SK-N-SH (cell line): ENCODE measurements around the gene FRAT2. TPM values are rescaled to one million over a fixed set of nuclear protein-coding genes. Genes with fewer than 3 reads are reported as not detected.

Experiments used
- CTCF ChIA-PET: fragments of 300-600, 350-600 bp; formaldehyde crosslinking; extraction: SDS; loops from one replicate; lab custom pipeline; 2021; lab: Yijun Ruan, JAX
- POLR2A ChIA-PET: fragments of 350-600 bp; sonication (Branson Sonifier 250); formaldehyde crosslinking; extraction: SDS; loops from one replicate; lab custom pipeline; 2020; ENCODE audit warnings: antibody characterized with exemption, inconsistent platforms; lab: Yijun Ruan, JAX
- DNase-seq: peaks from one replicate; pipeline ENCODE4 v3.0.0; 2012
- H2AFZ ChIP-seq: fragments of 200-600 bp; sonication (generic); 2 replicates; pipeline ENCODE4 v1.8.1; 2016; ENCODE audit warnings: antibody characterized with exemption, mild to moderate bottlenecking, low read depth
- H3F3A ChIP-seq: fragments of 200-600 bp; sonication (generic); replicated peaks from 2 replicates; pipeline ENCODE3; 2016; ENCODE audit warnings: antibody characterized with exemption, mild to moderate bottlenecking; ENCODE audit not compliant: insufficient read depth
- H3K27ac ChIP-seq, 2 experiments: fragments of 200-500 bp in 1 of 2; fragments of 200-600 bp in 1 of 2; sonication (Bioruptor generic) in 1 of 2; sonication (generic), shearing (Covaris generic) in 1 of 2; 2 replicates each; pipeline versions ENCODE4 v1.5.1 to v1.6.1; 2014 to 2016; ENCODE audit warnings: low read depth in 2 of 2, inconsistent platforms in 1 of 2, low read length in 1 of 2, mild to moderate bottlenecking in 1 of 2, mixed read lengths in 1 of 2
- H3K27me3 ChIP-seq: fragments of 200-600 bp; sonication (generic), shearing (Covaris generic); 2 replicates; pipeline ENCODE4 v1.6.1; 2016; ENCODE audit warnings: mixed run types; ENCODE audit not compliant: insufficient read depth
- H3K36me3 ChIP-seq, 2 experiments: fragments of 200-500 bp in 1 of 2; fragments of 200-600 bp in 1 of 2; sonication (Bioruptor generic) in 1 of 2; sonication (generic) in 1 of 2; replicated peaks in 1 of 2; 2 replicates each; pipeline versions ENCODE3 to v1.5.1; 2014 to 2016; ENCODE audit warnings: low read length in 1 of 2, mild to moderate bottlenecking in 1 of 2; ENCODE audit not compliant: insufficient read depth in 2 of 2, control insufficient read depth in 1 of 2
- H3K4me1 ChIP-seq, 2 experiments: fragments of 200-500 bp in 1 of 2; fragments of 200-600 bp in 1 of 2; sonication (Bioruptor generic) in 1 of 2; sonication (generic), shearing (Covaris generic) in 1 of 2; 2 replicates each; pipeline versions ENCODE4 v1.5.1 to v1.6.1; 2014 to 2016; ENCODE audit warnings: low read depth in 1 of 2, low read length in 1 of 2, mixed run types in 1 of 2; ENCODE audit not compliant: insufficient read depth in 2 of 2, control insufficient read depth in 1 of 2
- H3K4me2 ChIP-seq: fragments of 200-600 bp; sonication (generic), shearing (Covaris generic); 2 replicates; pipeline ENCODE4 v1.6.1; 2017; ENCODE audit warnings: mixed run types
- H3K4me3 ChIP-seq, 2 experiments: fragments of 200-500 bp in 1 of 2; fragments of 200-600 bp in 1 of 2; sonication (Bioruptor generic) in 1 of 2; sonication (generic), shearing (Covaris generic) in 1 of 2; 2 replicates each; pipeline versions ENCODE4 v1.5.1 to v1.8.1; 2014 to 2016; ENCODE audit warnings: low read depth in 2 of 2, inconsistent platforms in 1 of 2, low read length in 1 of 2, mild to moderate bottlenecking in 1 of 2, mixed read lengths in 1 of 2, moderate library complexity in 1 of 2
- H3K79me2 ChIP-seq: fragments of 200-600 bp; sonication (generic); 2 replicates; pipeline ENCODE4 v1.8.1; 2017; ENCODE audit warnings: mild to moderate bottlenecking; ENCODE audit not compliant: insufficient read depth
- H3K9ac ChIP-seq: fragments of 200-600 bp; sonication (generic); 2 replicates; pipeline ENCODE4 v1.6.1; 2017; ENCODE audit warnings: mixed run types
- H3K9me2 ChIP-seq: fragments of 200-600 bp; sonication (generic); 2 replicates; pipeline ENCODE4 v1.6.1; 2017; ENCODE audit warnings: mixed run types
- H3K9me3 ChIP-seq: fragments of 200-600 bp; sonication (generic); 2 replicates; pipeline ENCODE4 v1.6.1; 2017; ENCODE audit warnings: mixed run types, mild to moderate bottlenecking, moderate library complexity
- H4K20me1 ChIP-seq: fragments of 200-600 bp; sonication (generic); 2 replicates; pipeline ENCODE4 v1.6.1; 2017; ENCODE audit warnings: mild to moderate bottlenecking, mixed run types; ENCODE audit not compliant: insufficient read depth
- ELF1 ChIP-seq: IDR thresholded peaks from 2 replicates; pipeline ENCODE4 v1.4.0; 2012
- EP300 ChIP-seq, 2 experiments: IDR thresholded peaks; 2 replicates each; pipeline versions ENCODE4 v1.4.0 to v1.6.1; 2012; ENCODE audit warnings: borderline replicate concordance in 1 of 2, low read depth in 1 of 2, low read length in 1 of 2
- FOSL2 ChIP-seq: IDR thresholded peaks from 2 replicates; pipeline ENCODE4 v1.4.0; 2012; ENCODE audit warnings: low read depth, mild to moderate bottlenecking, moderate library complexity, borderline replicate concordance
- FOXJ3 ChIP-seq: sonication (generic); formaldehyde crosslinking; IDR thresholded peaks from 2 replicates; pipeline ENCODE4 v1.5.1; 2020; ENCODE audit warnings: mild to moderate bottlenecking, missing genetic modification reagents
- FOXM1 ChIP-seq: IDR thresholded peaks from 2 replicates; pipeline ENCODE4 v1.4.0; 2012; ENCODE audit warnings: low read depth, mild to moderate bottlenecking
- GABPA ChIP-seq: IDR thresholded peaks from 2 replicates; pipeline ENCODE4 v1.4.0; 2012; ENCODE audit warnings: low read depth, mild to moderate bottlenecking
- IRF3 ChIP-seq: fragments of 150-350 bp; IDR thresholded peaks from 2 replicates; pipeline ENCODE4 v1.6.1; 2016; ENCODE audit warnings: mild to moderate bottlenecking, low read depth, low read length
- JUND ChIP-seq: IDR thresholded peaks from 2 replicates; pipeline ENCODE4 v1.4.0; 2012
- MEF2A ChIP-seq: IDR thresholded peaks from 2 replicates; pipeline ENCODE4 v1.4.0; 2012; ENCODE audit warnings: low read depth, borderline replicate concordance
- MXI1 ChIP-seq: IDR thresholded peaks from 2 replicates; pipeline ENCODE4 v1.6.1; 2012; ENCODE audit warnings: mild to moderate bottlenecking, low read depth, low read length, improper control_type of control experiment
- PBX3 ChIP-seq: IDR thresholded peaks from 2 replicates; pipeline ENCODE4; 2012
- POLR2AphosphoS5 ChIP-seq: IDR thresholded peaks from 2 replicates; pipeline ENCODE4 v1.6.1; 2012; ENCODE audit warnings: low read depth, low read length
- RAD21 ChIP-seq: IDR thresholded peaks from 2 replicates; pipeline ENCODE4 v1.6.1; 2012; ENCODE audit warnings: mild to moderate bottlenecking, low read length
- RCOR1 ChIP-seq: fragments of 150-350 bp; IDR thresholded peaks from 2 replicates; pipeline ENCODE4 v1.6.1; 2017; ENCODE audit warnings: antibody characterized with exemption, low read length
- RFX5 ChIP-seq: IDR thresholded peaks from 2 replicates; pipeline ENCODE4 v1.6.1; 2012; ENCODE audit warnings: mild to moderate bottlenecking, improper control_type of control experiment, low read length
- RXRA ChIP-seq: IDR thresholded peaks from 2 replicates; pipeline ENCODE4 v1.4.0; 2012; ENCODE audit warnings: low read depth, mild to moderate bottlenecking, borderline replicate concordance
- SMC3 ChIP-seq: IDR thresholded peaks from 2 replicates; pipeline ENCODE4 v1.6.1; 2012; ENCODE audit warnings: low read depth, low read length, improper control_type of control experiment
- TAF1 ChIP-seq: IDR thresholded peaks from 2 replicates; pipeline ENCODE4 v1.6.1; 2012; ENCODE audit warnings: low read depth, mild to moderate bottlenecking, low read length, moderate library complexity, borderline replicate concordance
- USF1 ChIP-seq: IDR thresholded peaks from 2 replicates; pipeline ENCODE4 v1.4.0; 2012; ENCODE audit warnings: low read depth, borderline replicate concordance
- WGBS: methylation state at CpG from one replicate; pipeline ENCODE4 v1.1.6; 2017; ENCODE audit warnings: low lambda C conversion rate; 5-methylcytosine and 5-hydroxymethylcytosine counted together
- polyA plus RNA-seq, 3 experiments: library from polyadenylated mRNA; depleted of rRNA; stranded (reverse); fragments of >200 nt; gene quantifications; 2 replicates each; pipeline ENCODE4 v1.2.3, GENCODE V29; 2012

FRAT2 gene
- polyA plus RNA-seq, 1 of the 3 experiments (the other 2 are of a cell fraction), result 2.4 TPM

- no peak overlapping the region for H3K4me3 ChIP-seq
- POLR2A ChIA-PET, result no interaction called here
- CTCF ChIA-PET, result interaction anchor here (0.6 kb wide), 1 partner anchor 125 kb away, joined by 3 read pairs; no protein-coding TSS in a partner anchor
- H3K27me3 ChIP-seq, result no peaks in the 10 kb centered on the region
- no peak for DNase-seq
- no peaks in the 10 kb centered on the region for H3K4me1 ChIP-seq
- WGBS, result 92% methylated on average over 4 of the region's 10 CpGs
- no peak overlapping the region for H3K27ac ChIP-seq
- no peaks in the 10 kb centered on the region for H4K20me1 ChIP-seq
- H3K9ac ChIP-seq, result no peak overlapping the region
- no peak overlapping the region for H3K4me2 ChIP-seq
- no peaks in the 10 kb centered on the region for H3K9me2 ChIP-seq
- no peak overlapping the region for H2AFZ ChIP-seq
- H3K9me3 ChIP-seq, result no peaks in the 10 kb centered on the region
- peaks cover 7 to 62% of the 10 kb centered on the region in 2 experiments for H3K36me3 ChIP-seq
- no peak for TF ChIP-seq GABPA
- TF ChIP-seq USF1, result no peak
- no peak for TF ChIP-seq POLR2AphosphoS5
- no peak for TF ChIP-seq ELF1
- TF ChIP-seq SMC3, result no peak
- no peak for TF ChIP-seq EP300 (IDR thresholded peaks at IDR 0.05; ENCODE audit: borderline replicate concordance in 1 of 2, low read depth in 1 of 2, low read length in 1 of 2)
- TF ChIP-seq PBX3, result no peak
- TF ChIP-seq FOSL2, result no peak
- TF ChIP-seq RXRA, result no peak
- no peak for TF ChIP-seq MEF2A
- TF ChIP-seq MXI1, result no peak
- no peak for TF ChIP-seq FOXM1
- TF ChIP-seq IRF3, result no peak
- no peaks in the 10 kb centered on the region for H3K79me2 ChIP-seq
- no peaks in the 10 kb centered on the region for H3F3A ChIP-seq
Measured at GRCh38 chr10:97373456-97373855, 38.9 kb upstream of the FRAT2 start.

- no peak overlapping the region for H3K27ac ChIP-seq
- H3K9me3 ChIP-seq, result no peaks in the 10 kb centered on the region
- no peaks in the 10 kb centered on the region for H3K79me2 ChIP-seq
- no peak for DNase-seq
- H2AFZ ChIP-seq, result no peak overlapping the region
- no peak overlapping the region for H3K4me3 ChIP-seq
- H3K9me2 ChIP-seq, result no peaks in the 10 kb centered on the region
- WGBS, result 100% methylated on average over 4 of the region's 7 CpGs
- H3K4me1 ChIP-seq, result no peaks in the 10 kb centered on the region
- no peaks in the 10 kb centered on the region for H4K20me1 ChIP-seq
- peaks cover 3 to 55% of the 10 kb centered on the region in 2 experiments for H3K36me3 ChIP-seq
- CTCF ChIA-PET, result interaction anchor here (1.4 kb wide), 1 partner anchor 94 kb away, joined by 7 read pairs; no protein-coding TSS in a partner anchor
- no peaks in the 10 kb centered on the region for H3F3A ChIP-seq
- TF ChIP-seq RAD21 (no peak), IRF3 (no peak), JUND (no peak), FOXJ3 (CRISPR knock-in tag) (no peak), RFX5 (no peak), FOXM1 (no peak), RCOR1 (no peak), PBX3 (no peak), MEF2A (no peak), TAF1 (no peak)
- TF ChIP-seq, all 33 proteins: peak for 0
- no peak overlapping the region for H3K4me2 ChIP-seq
- no peaks in the 10 kb centered on the region for H3K27me3 ChIP-seq
- POLR2A ChIA-PET, result interaction anchor here (0.5 kb wide), 1 partner anchor 12 kb away, joined by 5 read pairs; no protein-coding TSS in a partner anchor
- no peak overlapping the region for H3K9ac ChIP-seq
Measured at GRCh38 chr10:97372233-97372875, 37.8 kb upstream of the FRAT2 start.
